ENCODE results near the gene EIPR1. TPM values are rescaled to one million over a fixed set of nuclear protein-coding genes. Genes with fewer than 3 reads are reported as not detected.

Gene EIPR1
- total RNA-seq, 2 experiments from 2014 or later, result 36.2 to 42.7 TPM

- H3K36me3 Mint-ChIP-seq (ENCODE audit: low read depth), result peaks cover 5% of the 10 kb centered on the region
- H3K27ac Mint-ChIP-seq, result no peak overlapping the region
- no peaks in the 10 kb centered on the region for H3K27me3 Mint-ChIP-seq
- peaks cover 2% of the 10 kb centered on the region for H3K9me3 Mint-ChIP-seq
- POLR2A ChIA-PET, result no interaction called here
- CTCF ChIA-PET, result no interaction called here
- H3K4me3 Mint-ChIP-seq, result no peak overlapping the region
- H3K4me1 Mint-ChIP-seq, result no peaks in the 10 kb centered on the region
- DNase-seq, result no peak
Measured at GRCh38 chr2:3265471-3265870, 112.1 kb downstream of the EIPR1 start.

- Mint-ChIP-seq H3K27me3 (no peaks in the 10 kb centered on the region), H3K36me3 (ENCODE audit: low read depth) (peaks cover 5% of the 10 kb centered on the region), H3K4me1 (no peaks in the 10 kb centered on the region), H3K27ac (no peak overlapping the region), H3K4me3 (no peak overlapping the region), H3K9me3 (no peaks in the 10 kb centered on the region)
- no peak for DNase-seq
- POLR2A ChIA-PET, result no interaction called here
- CTCF ChIA-PET, result no interaction called here
Measured at GRCh38 chr2:3264010-3264744, 113.4 kb downstream of the EIPR1 start.

GRCh38 chr2:3263487-3263886, 114.1 kb downstream of the EIPR1 start:
- H3K4me3 Mint-ChIP-seq, result no peak overlapping the region
- peaks cover 5% of the 10 kb centered on the region for H3K36me3 Mint-ChIP-seq (ENCODE audit: low read depth)
- no peaks in the 10 kb centered on the region for H3K4me1 Mint-ChIP-seq
- DNase-seq, result no peak
- ChIA-PET POLR2A (no interaction called here), CTCF (no interaction called here)
- no peak overlapping the region for H3K27ac Mint-ChIP-seq
- no peaks in the 10 kb centered on the region for H3K27me3 Mint-ChIP-seq
- no peaks in the 10 kb centered on the region for H3K9me3 Mint-ChIP-seq

GRCh38 chr2:3262437-3263388, 114.9 kb downstream of the EIPR1 start:
- DNase-seq, result no peak
- no peaks in the 10 kb centered on the region for H3K9me3 Mint-ChIP-seq
- H3K4me3 Mint-ChIP-seq, result no peak overlapping the region
- no peaks in the 10 kb centered on the region for H3K27me3 Mint-ChIP-seq
- no peaks in the 10 kb centered on the region for H3K4me1 Mint-ChIP-seq
- no peak overlapping the region for H3K27ac Mint-ChIP-seq
- ChIA-PET CTCF (no interaction called here), POLR2A (no interaction called here)
- peaks cover 5% of the 10 kb centered on the region for H3K36me3 Mint-ChIP-seq (ENCODE audit: low read depth)

- Mint-ChIP-seq H3K9me3 (no peaks in the 10 kb centered on the region), H3K27me3 (no peaks in the 10 kb centered on the region), H3K36me3 (ENCODE audit: low read depth) (peaks cover 5% of the 10 kb centered on the region), H3K4me3 (no peak overlapping the region), H3K27ac (no peak overlapping the region), H3K4me1 (no peaks in the 10 kb centered on the region)
- ChIA-PET POLR2A (no interaction called here), CTCF (interaction anchor here (1.5 kb wide), 1 partner anchor 11 kb away, joined by 5 read pairs; no protein-coding TSS in a partner anchor)
- DNase-seq, result no peak
Measured at GRCh38 chr2:3261511-3261910, 116.1 kb downstream of the EIPR1 start.

GRCh38 chr2:3260959-3261358, 116.7 kb downstream of the EIPR1 start:
- peaks cover 7% of the 10 kb centered on the region for H3K36me3 Mint-ChIP-seq (ENCODE audit: low read depth)
- POLR2A ChIA-PET, result no interaction called here

GRCh38 chr2:3257826-3258225, 119.8 kb downstream of the EIPR1 start:
- no peak overlapping the region for H3K4me3 Mint-ChIP-seq
- no peaks in the 10 kb centered on the region for H3K9me3 Mint-ChIP-seq
- CTCF ChIA-PET, result no interaction called here
- no peaks in the 10 kb centered on the region for H3K27me3 Mint-ChIP-seq
- POLR2A ChIA-PET, result no interaction called here
- H3K4me1 Mint-ChIP-seq, result no peaks in the 10 kb centered on the region
- H3K27ac Mint-ChIP-seq, result no peak overlapping the region
- peaks cover 17% of the 10 kb centered on the region for H3K36me3 Mint-ChIP-seq (ENCODE audit: low read depth)
- DNase-seq, result no peak

More at GRCh38 chr2:3260959-3261358, 116.7 kb downstream of the EIPR1 start:
- H3K4me3 Mint-ChIP-seq, result no peak overlapping the region
- no peaks in the 10 kb centered on the region for H3K27me3 Mint-ChIP-seq
- CTCF ChIA-PET, result interaction anchor here (0.8 to 1.5 kb wide), 2 partner anchors 12 to 41 kb away, joined by 3 to 5 read pairs; no protein-coding TSS in a partner anchor
- H3K4me1 Mint-ChIP-seq, result no peaks in the 10 kb centered on the region
- DNase-seq, result no peak
- no peak overlapping the region for H3K27ac Mint-ChIP-seq
- H3K9me3 Mint-ChIP-seq, result no peaks in the 10 kb centered on the region

- H3K4me1 Mint-ChIP-seq, result no peaks in the 10 kb centered on the region
- CTCF ChIA-PET, result no interaction called here
- H3K27me3 Mint-ChIP-seq, result no peaks in the 10 kb centered on the region
- H3K27ac Mint-ChIP-seq, result no peak overlapping the region
- DNase-seq, result no peak
- no peak overlapping the region for H3K4me3 Mint-ChIP-seq
- H3K36me3 Mint-ChIP-seq (ENCODE audit: low read depth), result peaks cover 20% of the 10 kb centered on the region
- H3K9me3 Mint-ChIP-seq, result no peaks in the 10 kb centered on the region
- POLR2A ChIA-PET, result interaction anchor here (0.7 kb wide), 1 partner anchor 378 kb away, joined by 3 read pairs; no protein-coding TSS in a partner anchor
Measured at GRCh38 chr2:3257166-3257565, 120.5 kb downstream of the EIPR1 start.

- H3K4me3 Mint-ChIP-seq, result no peak overlapping the region
- CTCF ChIA-PET, result no interaction called here
- H3K4me1 Mint-ChIP-seq, result no peaks in the 10 kb centered on the region
- H3K9me3 Mint-ChIP-seq, result peaks cover 3% of the 10 kb centered on the region
- H3K27me3 Mint-ChIP-seq, result no peaks in the 10 kb centered on the region
- POLR2A ChIA-PET, result interaction anchor here (0.7 kb wide), 1 partner anchor 377 kb away, joined by 3 read pairs; no protein-coding TSS in a partner anchor
- DNase-seq, result no peak
- H3K36me3 Mint-ChIP-seq (ENCODE audit: low read depth), result peaks cover 25% of the 10 kb centered on the region
- H3K27ac Mint-ChIP-seq, result no peak overlapping the region
Measured at GRCh38 chr2:3256605-3257004, 121.0 kb downstream of the EIPR1 start.

GRCh38 chr2:3256157-3256556, 121.5 kb downstream of the EIPR1 start:
- no peak overlapping the region for H3K4me3 Mint-ChIP-seq
- H3K27ac Mint-ChIP-seq, result peak overlapping the region; percentile 19
- no peak for DNase-seq
- H3K4me1 Mint-ChIP-seq, result no peaks in the 10 kb centered on the region
- no peaks in the 10 kb centered on the region for H3K27me3 Mint-ChIP-seq
- H3K9me3 Mint-ChIP-seq, result peaks cover 6% of the 10 kb centered on the region
- peaks cover 29% of the 10 kb centered on the region for H3K36me3 Mint-ChIP-seq (ENCODE audit: low read depth)
- CTCF ChIA-PET, result no interaction called here
- POLR2A ChIA-PET, result no interaction called here

GRCh38 chr2:3254442-3254941, 123.1 kb downstream of the EIPR1 start:
- POLR2A ChIA-PET, result no interaction called here
- Mint-ChIP-seq H3K36me3 (ENCODE audit: low read depth) (peaks cover 38% of the 10 kb centered on the region), H3K4me3 (no peak overlapping the region), H3K27me3 (no peaks in the 10 kb centered on the region), H3K4me1 (no peaks in the 10 kb centered on the region), H3K9me3 (peaks cover 10% of the 10 kb centered on the region), H3K27ac (no peak overlapping the region)
- DNase-seq, result no peak
- CTCF ChIA-PET, result interaction anchor here (1.3 kb wide), 1 partner anchor 19 kb away, joined by 3 read pairs; no protein-coding TSS in a partner anchor

GRCh38 chr2:3253913-3254441, 123.6 kb downstream of the EIPR1 start:
- Mint-ChIP-seq H3K27me3 (no peaks in the 10 kb centered on the region), H3K4me1 (no peaks in the 10 kb centered on the region), H3K27ac (no peak overlapping the region), H3K4me3 (no peak overlapping the region), H3K36me3 (ENCODE audit: low read depth) (peaks cover 43% of the 10 kb centered on the region), H3K9me3 (peaks cover 15% of the 10 kb centered on the region)
- DNase-seq, result no peak
- CTCF ChIA-PET, result interaction anchor here (1.3 kb wide), 1 partner anchor 19 kb away, joined by 3 read pairs; no protein-coding TSS in a partner anchor
- POLR2A ChIA-PET, result no interaction called here

GRCh38 chr2:3251946-3252345, 125.7 kb downstream of the EIPR1 start:
- no peak overlapping the region for H3K27ac Mint-ChIP-seq

More at GRCh38 chr2:3251946-3252345, 125.7 kb downstream of the EIPR1 start:
- no peaks in the 10 kb centered on the region for H3K27me3 Mint-ChIP-seq
- H3K4me1 Mint-ChIP-seq, result no peaks in the 10 kb centered on the region
- H3K9me3 Mint-ChIP-seq, result peaks cover 19% of the 10 kb centered on the region
- no peak overlapping the region for H3K4me3 Mint-ChIP-seq
- no peak for DNase-seq
- POLR2A ChIA-PET, result no interaction called here
- CTCF ChIA-PET, result no interaction called here
- H3K36me3 Mint-ChIP-seq (ENCODE audit: low read depth), result peaks cover 55% of the 10 kb centered on the region
